ENCODE measurements around the gene NAA10.

Gene NAA10

GRCh38 chrX:153941336-153942252 lies 6.8 kb upstream of the NAA10 start:
- Mint-ChIP-seq H3K27ac (no peak overlapping the region), H3K36me3 (ENCODE audit: low read depth) (no peaks in the 10 kb centered on the region), H3K27me3 (ENCODE audit: low read depth, poor library complexity) (peaks cover 14% of the 10 kb centered on the region), H3K4me1 (peaks cover 26% of the 10 kb centered on the region), H3K4me3 (no peak overlapping the region), H3K9me3 (peaks cover 25% of the 10 kb centered on the region)
- no peak for TF ChIP-seq CTCF (IDR thresholded peaks at IDR 0.05)
- no peak for DNase-seq

DNA sequence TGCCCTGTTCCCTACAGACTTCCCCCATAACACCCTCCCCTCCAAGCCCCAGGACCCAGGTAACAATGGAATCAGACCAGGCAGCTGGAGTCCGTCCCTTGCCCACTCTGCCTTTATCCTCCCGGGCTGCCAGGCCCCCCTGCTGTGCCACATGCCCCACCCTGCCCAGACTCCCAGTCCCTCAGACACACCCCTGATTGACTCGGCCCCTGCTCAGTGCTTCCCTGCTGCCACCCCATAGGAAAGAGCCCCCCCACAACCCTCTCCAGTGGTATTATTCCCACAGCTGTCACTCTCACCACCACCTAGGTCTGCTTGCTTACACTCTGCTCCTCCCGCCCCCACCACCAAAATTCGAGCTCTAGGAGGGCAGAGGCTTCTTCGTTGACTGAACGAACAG lies 4.7 kb upstream of the NAA10 start:
- peaks cover 14% of the 10 kb centered on the region for H3K27me3 Mint-ChIP-seq (ENCODE audit: low read depth, poor library complexity)
- H3K4me1 Mint-ChIP-seq = peaks cover 28% of the 10 kb centered on the region
- no peak for DNase-seq
- no peak overlapping the region for H3K4me3 Mint-ChIP-seq
- no peaks in the 10 kb centered on the region for H3K36me3 Mint-ChIP-seq (ENCODE audit: low read depth)
- H3K9me3 Mint-ChIP-seq = peaks cover 33% of the 10 kb centered on the region
- no peak for TF ChIP-seq CTCF (IDR thresholded peaks at IDR 0.05)
- H3K27ac Mint-ChIP-seq = no peak overlapping the region

DNA sequence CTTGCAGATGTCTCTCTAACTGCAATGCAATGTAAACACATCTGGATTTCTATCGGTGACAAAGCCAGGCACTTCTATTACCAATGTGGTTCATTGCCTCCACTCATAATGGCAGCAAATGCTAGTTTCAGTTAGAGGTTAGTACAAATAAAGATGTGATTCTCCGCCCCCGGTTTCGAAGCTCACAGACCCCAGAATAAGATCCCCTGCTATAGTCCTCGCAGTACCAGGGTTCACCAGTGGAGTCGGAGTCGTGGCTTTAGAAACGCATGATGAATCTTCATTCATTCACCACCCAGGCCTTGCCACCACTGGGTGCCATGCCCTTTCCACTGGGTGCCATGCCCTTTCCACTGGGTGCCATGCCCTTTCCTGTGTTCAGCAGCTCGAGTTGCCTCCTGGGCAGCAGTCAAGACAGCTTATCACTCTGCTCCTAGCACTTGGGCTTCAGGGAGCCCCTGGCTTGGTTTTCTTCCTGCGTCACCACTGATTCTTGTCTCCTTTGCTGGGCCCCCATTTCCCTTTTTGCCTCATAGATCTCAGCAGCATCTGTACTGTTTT lies 3.5 kb upstream of the NAA10 start:
- no peak for TF ChIP-seq CTCF (IDR thresholded peaks at IDR 0.05)
- Mint-ChIP-seq H3K27ac (no peak overlapping the region), H3K27me3 (ENCODE audit: low read depth, poor library complexity) (peaks cover 14% of the 10 kb centered on the region), H3K9me3 (peaks cover 41% of the 10 kb centered on the region), H3K4me3 (no peak overlapping the region), H3K36me3 (ENCODE audit: low read depth) (no peaks in the 10 kb centered on the region), H3K4me1 (peaks cover 26% of the 10 kb centered on the region)
- no peak for DNase-seq

GRCh38 chrX:153937056-153937455 lies 2.2 kb upstream of the NAA10 start:
- H3K9me3 Mint-ChIP-seq = peaks cover 47% of the 10 kb centered on the region
- no peak overlapping the region for H3K27ac Mint-ChIP-seq
- peaks cover 14% of the 10 kb centered on the region for H3K27me3 Mint-ChIP-seq (ENCODE audit: low read depth, poor library complexity)

DNA sequence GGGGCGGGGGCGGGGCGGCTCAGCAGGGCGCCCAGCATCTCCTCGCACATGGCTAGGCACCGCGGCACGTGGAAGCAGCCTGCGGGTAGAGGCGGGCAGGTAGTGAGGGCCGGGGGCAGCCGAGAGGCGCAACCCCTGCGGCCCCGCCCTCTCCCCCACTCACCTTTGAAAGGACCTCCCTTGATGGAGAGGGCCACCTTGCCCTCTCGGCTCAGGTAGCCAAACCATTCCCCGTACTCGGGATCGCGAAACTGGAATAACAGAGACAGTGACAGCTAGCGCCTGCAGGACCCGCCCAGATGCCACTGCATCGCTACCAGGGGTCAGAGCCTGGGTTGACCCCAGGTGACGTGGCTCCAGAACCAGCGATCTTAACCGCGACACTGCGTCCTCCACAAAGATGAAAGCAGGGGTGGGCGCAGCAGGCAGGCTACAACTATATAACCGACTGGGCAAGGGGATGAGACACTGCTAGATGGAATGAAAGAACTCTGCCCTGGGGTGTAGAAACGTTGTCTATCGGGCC lies 552 bp upstream of the NAA10 start:
- peaks cover 13% of the 10 kb centered on the region for H3K36me3 Mint-ChIP-seq (ENCODE audit: low read depth)
- TF ChIP-seq CTCF (IDR thresholded peaks at IDR 0.05) = no peak
- no peak overlapping the region for H3K27ac Mint-ChIP-seq
- H3K4me1 Mint-ChIP-seq = peaks cover 20% of the 10 kb centered on the region
- peaks cover 11% of the 10 kb centered on the region for H3K27me3 Mint-ChIP-seq (ENCODE audit: low read depth, poor library complexity)
- H3K9me3 Mint-ChIP-seq = peaks cover 59% of the 10 kb centered on the region
- H3K4me3 Mint-ChIP-seq = peak overlapping the region; percentile 68
- DNase-seq = no peak

More at GRCh38 chrX:153937056-153937455, 2.2 kb upstream of the NAA10 start:
- Mint-ChIP-seq H3K36me3 (ENCODE audit: low read depth) (no peaks in the 10 kb centered on the region), H3K4me1 (peaks cover 26% of the 10 kb centered on the region), H3K4me3 (peak overlapping the region; percentile 56)
- no peak for TF ChIP-seq CTCF (IDR thresholded peaks at IDR 0.05)
- DNase-seq = no peak
